ENCODE data around the gene GPATCH8. TPM values are rescaled to one million over a fixed set of nuclear protein-coding genes. Genes with fewer than 3 reads are reported as not detected.

GPATCH8 gene
- total and polyA plus RNA-seq, 2 of the 8 experiments (the other 6 are each of a cell fraction or from before 2014, with no cell fraction given), result 20.5 to 58.1 TPM

GRCh38 chr17:44384823-44385286, 118.4 kb downstream of the GPATCH8 start (continued):
- no peak for TF ChIP-seq CTCF (IDR thresholded peaks at IDR 0.05; ENCODE audit: control extremely low read depth in 1 of 3, insufficient read depth in 1 of 3, low read depth in 1 of 3, low read length in 3 of 3)
- 0 out of 4 replicates have a peak, but pooled peaks of 1 of the 2 experiments have one; percentile 26 for TF ChIP-seq SIN3A (conservative IDR thresholded peaks at IDR 0.05 in 1 of 2, IDR thresholded peaks at IDR 0.05 in 1 of 2; ENCODE audit: low read depth in 1 of 2, low read length in 2 of 2)
- peak; percentile 14 for TF ChIP-seq ASH2L (IDR thresholded peaks at IDR 0.05; ENCODE audit: low read length)
- no peak for TF ChIP-seq TEAD4 (IDR thresholded peaks at IDR 0.05; ENCODE audit: low read depth, low read length)
- no peak for TF ChIP-seq RXRA (IDR thresholded peaks at IDR 0.05; ENCODE audit: insufficient read depth, low read depth, low read length)
- TF ChIP-seq CBX5 (IDR thresholded peaks at IDR 0.05; ENCODE audit: low read depth, low read length), result no peak
- TF ChIP-seq YY1 (IDR thresholded peaks at IDR 0.05; ENCODE audit: low read depth, low read length), result peak; percentile 56; the same call in 1 of the 2 replicates
- peak; percentile 52 for TF ChIP-seq KDM4A (IDR thresholded peaks at IDR 0.05; ENCODE audit: low read depth, low read length, severe bottlenecking)
- peak; percentile 18; the same call in 1 of the 2 replicates for TF ChIP-seq SP1 (IDR thresholded peaks at IDR 0.05; ENCODE audit: low read depth, low read length)

Data from H1 (cell line).